Stimulated activated CD8-positive, alpha-beta memory T cell treated with anti-CD3 and anti-CD28 coated beads, Interleukin-4, amount 100 ng/mL, for 48 hours (primary cell): ENCODE results near the gene FAXDC2.

Experiments used
- DNase-seq: peaks from one replicate; pipeline ENCODE4 v3.0.0-alpha.2; 2020

FAXDC2 gene, protein sequence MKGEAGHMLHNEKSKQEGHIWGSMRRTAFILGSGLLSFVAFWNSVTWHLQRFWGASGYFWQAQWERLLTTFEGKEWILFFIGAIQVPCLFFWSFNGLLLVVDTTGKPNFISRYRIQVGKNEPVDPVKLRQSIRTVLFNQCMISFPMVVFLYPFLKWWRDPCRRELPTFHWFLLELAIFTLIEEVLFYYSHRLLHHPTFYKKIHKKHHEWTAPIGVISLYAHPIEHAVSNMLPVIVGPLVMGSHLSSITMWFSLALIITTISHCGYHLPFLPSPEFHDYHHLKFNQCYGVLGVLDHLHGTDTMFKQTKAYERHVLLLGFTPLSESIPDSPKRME

DNA sequence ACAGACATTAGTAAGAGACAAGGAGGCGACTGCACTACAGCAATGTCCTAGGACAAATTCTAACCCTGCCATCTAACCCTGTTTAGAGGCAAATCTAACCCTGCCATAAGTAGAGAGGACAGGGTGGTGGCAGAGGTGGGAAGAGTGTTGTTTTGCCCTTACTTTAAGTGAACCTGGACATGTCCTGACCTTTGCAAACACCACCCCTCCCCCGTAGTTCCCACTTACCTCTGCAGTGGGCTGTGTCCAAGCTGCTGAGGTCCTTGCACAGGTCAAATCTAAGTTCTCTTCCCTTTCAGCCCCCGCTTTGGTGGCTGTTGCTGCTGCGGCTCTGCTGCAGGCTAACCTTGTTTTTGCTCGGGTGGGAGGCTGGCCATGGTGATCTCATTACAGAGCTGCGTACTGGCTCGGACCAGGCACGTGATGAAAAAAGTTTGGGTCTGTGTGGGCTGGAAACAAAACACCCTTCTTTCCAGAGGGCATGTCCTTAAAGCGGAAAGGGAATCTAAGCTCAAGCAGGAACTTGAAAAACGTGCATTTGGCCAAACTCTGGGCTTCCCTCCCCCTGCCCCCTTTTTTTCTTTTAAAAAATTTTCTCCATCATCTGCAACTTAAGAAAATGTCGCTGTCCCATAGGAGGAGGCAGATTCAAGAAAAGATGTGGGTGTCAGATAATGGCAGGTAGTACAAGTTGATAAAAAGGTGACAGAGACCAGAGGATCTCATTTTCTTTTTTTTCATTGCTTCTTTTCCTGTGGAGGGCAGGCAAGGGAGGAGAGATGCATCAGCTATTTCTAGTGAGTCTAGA, at the start of gene FAXDC2:
Gene FAXDC2, minus strand, starts transcription at position 349 of the 808 bp plus-strand sequence. CDS start 12,425 bp downstream, outside the sequence.
- DNase-seq = no peak

DNA sequence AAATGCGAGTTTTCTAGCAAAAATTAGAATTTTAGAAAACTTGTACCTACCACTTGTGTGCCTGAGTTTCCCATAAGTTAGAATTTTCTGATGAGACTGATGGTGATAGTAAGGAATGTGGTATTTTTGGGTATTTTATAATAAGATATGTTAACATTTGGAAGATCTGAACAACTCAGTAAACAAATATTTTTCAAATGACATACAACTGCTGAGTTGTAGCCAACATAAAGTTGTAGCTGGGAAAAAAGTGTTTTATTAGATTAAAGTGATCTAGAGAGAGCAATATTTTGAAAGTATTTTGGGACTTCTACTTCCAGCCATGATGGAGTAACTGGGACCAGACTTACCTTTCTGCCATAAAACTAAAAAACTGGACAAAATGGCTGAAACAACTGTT, 49.7 kb upstream of the FAXDC2 start:
- no peak for DNase-seq

DNA sequence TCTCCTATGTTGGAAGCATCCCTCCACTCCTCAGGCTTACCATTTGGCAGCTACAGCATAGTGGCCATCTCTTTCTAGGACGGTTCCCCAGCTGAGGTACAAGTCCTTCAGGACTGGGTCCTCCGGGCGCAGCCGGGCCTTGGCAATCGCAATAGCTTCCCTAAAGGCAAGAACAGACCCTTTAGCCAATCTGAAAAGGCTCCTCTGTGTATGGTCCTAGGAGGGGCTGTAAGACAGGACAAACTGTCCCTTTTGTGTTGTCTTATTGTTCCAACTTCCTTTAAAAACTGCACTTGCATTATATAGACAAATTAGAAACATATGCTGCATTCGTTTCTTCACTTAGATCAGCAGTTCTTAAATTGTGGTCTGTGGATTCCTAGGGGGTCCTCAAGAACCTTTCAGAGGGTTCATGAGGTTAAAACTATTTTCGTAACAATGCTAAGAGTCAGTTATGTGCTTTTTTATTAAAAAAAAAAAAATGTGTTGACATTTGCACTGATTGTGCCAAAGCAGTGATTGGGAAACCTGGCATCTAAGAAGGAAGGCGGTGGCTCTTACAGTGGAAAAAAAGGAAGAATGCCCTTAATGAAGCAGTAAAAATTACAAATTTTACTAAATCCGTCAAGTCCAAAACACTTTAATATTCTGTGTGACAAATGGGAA, 48.9 kb upstream of the FAXDC2 start:
- no peak for DNase-seq

DNA sequence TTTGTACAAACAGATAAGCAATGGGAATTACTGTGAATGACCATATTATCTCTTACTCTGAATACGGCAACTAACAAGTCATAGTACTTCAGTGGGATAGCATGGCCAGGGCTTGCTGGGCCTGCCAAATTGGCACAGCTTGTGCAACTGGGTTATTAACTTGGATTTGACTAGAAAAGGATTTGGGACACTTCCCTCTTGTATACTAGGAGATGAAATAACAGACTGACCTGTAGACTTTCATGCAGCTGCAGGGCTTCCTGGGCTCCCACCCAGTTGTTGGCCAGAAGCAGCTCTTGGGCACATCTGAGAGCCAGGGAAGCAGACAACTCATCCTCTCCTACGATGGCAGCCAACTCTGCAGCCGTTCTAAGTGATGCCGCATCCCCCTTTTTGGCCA, 47.8 kb upstream of the FAXDC2 start:
- DNase-seq = no peak

DNA sequence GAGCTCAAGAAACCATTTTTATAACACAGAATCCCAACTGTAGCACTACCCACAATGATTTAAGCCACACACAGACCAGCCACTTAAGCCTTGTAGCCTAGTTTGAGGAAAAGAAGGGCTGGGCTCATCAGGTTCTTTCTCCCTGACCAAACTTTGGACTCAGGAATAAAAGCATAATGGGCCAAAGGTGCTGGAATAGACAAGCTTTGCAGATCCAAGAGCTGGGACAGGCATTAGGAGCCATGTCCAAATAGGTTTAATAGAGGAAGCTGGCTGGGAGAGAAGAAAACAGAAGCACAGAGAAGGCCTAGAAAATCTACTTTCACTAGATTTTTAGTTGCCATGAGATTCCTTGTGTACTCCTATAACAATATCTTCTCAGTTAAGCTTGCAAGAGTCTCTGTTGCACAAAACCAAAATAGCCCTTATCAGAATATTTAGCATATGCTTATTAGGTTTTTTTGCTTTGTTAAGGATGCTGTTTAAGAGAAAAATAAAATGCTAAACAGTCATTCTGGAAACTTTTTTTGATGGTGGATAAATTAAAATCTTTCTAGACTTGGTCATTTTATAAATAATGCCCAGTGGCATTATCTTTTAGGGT, 46.3 kb upstream of the FAXDC2 start:
- no peak for DNase-seq

DNA sequence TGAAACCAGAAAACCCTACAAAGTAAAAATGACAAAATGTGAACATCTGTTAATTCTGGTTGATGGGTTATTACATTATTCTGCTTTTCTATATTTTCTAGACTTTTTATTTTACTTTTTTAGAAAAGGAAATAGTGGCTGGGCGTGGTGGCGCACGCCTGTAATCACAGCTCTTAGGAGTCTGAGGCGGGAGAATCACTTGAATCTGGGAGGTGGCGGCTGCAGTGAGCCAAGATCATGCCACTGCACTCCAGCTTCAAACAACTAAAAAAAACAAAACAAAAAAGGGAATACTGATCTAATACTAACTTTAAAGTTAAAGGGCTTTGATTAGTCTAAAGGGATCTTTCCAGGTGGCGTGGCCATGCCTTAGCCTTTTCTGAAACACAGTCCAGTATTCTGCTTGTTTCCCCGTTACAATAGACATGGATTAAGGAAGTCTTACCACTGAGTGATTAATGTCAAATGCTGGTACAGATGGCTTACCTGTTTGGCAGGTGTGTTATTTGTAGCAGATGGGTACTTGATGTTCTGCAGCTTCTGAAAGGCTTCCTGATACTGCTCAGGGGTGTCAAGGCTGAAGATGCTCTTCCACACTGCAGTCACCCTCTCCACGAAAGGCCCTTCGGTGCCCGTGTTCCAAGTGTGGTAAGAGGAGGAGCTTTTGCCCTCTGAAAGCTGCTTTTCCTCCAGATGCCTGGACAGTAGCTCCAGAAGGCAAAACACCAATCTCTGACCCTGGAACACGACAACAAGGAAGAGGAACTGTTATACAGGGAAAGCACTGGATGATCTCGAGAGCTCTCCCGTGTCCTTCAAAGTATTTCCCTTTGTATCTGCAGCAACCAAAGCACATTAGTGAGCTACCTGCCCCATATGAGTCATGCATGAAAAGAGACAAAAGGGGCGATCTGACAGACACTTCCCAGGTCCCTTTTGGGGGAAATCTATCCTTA, 45.5 kb upstream of the FAXDC2 start:
- no peak for DNase-seq

DNA sequence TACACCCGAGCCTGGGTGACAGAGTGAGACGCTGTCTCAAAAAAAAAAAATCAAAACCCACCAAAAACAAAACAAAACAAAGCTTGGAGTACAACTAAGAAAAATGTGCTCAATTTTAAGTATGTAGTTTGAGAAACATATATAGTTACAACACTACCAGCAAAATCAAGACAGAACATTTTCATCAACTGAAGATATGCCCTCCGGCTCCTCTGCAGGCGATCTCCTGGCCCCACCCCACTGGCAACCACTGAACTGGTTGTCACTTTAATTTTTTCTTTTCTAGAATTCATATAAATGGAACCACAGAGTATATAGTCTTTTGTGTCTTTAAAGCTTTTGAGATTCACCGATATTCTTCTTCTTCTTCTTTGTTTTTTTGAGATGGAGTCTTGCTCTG, 43.0 kb upstream of the FAXDC2 start:
- DNase-seq = no peak

DNA sequence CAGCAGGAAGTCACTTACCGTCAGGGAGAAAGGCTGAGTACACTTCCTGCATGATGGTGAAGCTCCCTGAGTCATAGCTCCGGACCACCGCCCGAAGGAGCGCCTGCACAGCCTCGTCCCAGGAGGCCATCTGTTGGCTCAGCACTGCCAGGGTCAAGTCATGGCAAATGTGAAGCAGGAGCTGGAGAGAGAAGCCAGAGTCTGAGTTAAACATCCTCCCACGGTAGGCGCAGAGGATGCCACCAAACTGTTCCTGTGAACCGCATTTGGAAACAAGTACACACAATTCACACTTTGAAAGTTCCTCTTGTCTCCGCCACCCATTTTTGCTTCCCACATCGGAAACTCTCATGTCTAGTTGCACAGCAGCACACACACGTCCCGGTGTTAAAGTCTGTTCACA, 42.0 kb upstream of the FAXDC2 start:
- no peak for DNase-seq

DNA sequence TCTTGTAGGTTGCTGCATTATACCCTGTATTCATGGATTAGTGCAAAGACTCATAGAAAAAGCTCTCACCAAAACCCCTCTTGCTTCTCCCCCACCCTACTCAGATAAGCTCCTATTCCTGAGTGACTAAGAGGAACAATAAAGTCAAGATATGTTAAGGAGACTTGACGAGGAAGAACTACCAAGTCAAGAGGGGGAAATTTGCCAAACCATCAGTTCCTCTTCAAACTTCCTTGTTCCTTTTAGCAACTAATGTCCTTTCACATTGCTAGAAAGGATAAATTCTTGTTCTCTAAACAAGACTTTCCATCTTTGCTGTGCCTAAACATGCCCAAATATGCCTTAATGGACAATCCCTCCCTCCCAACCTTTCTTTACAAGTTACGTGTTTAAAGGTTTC, 35.0 kb upstream of the FAXDC2 start:
- no peak for DNase-seq

DNA sequence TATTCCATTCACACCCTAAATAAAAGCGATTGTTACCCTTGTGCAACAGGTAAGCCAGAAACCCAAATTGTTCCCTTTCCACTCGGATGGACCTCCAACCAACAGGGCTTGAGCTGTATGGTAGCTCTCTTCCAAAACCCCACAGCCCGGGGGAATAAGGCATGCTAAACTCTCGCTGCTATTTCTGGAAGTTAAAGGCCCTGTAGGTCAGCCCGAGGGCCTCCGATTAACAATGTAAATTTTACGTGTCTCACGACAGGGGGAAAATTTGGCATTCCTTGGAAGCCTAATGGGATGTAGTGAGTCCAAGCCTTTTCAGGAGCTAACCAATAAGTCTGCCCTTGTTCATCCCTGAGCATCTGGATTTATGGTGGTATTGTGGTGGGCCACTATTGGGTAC, 34.0 kb upstream of the FAXDC2 start:
- DNase-seq = no peak

DNA sequence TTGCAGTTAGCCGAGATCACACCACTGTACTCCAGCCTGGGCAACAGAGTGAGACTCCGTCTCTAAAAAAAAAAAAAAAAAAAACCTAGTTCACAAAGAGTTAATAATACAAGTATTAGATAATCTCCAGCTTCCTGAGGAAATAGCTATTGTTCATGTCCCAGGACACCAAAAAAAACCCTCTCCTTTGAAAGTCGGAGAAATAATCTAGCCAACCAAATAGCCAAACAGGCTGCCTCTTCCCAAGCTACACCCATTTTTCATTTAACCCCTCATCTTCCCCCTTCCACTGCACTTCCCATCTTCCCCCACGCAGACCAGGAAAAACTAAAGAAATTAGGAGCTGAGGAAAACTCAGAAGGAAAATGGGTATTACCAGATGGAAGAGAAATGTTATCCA, 31.6 kb upstream of the FAXDC2 start:
- DNase-seq = no peak

DNA sequence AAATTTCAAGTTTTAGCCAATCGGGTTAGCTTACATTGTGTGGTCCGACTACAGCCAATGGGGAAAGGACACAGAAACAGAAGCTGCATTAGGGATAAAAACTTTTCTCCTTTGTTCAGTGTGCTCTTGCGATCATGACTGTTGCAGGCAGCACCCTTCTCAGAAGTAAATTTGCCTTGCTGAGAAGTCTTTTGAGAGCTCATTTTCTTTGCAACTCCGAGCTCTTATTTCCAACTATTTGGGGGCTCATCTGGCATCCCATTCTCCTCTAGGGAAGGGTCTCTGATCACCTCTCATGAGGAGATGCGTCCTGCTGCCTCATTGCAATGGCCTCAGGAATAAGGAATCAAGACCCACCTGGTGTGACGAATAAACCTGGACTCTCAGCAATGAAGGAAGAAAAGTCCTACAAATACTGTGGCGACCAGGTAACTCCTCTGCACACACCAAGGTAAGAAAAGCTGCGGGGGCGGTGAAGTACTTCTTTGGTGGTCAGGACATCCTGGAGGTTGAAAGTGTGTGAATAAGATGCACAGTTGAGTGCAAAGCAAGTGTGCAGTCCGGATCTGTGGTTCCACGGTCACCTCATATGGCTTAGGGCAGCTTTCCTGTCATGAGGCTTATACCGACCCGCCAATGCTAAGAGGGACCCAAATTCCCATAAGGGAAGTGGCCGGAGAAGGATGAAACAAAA, 28.4 kb upstream of the FAXDC2 start:
- DNase-seq = no peak

DNA sequence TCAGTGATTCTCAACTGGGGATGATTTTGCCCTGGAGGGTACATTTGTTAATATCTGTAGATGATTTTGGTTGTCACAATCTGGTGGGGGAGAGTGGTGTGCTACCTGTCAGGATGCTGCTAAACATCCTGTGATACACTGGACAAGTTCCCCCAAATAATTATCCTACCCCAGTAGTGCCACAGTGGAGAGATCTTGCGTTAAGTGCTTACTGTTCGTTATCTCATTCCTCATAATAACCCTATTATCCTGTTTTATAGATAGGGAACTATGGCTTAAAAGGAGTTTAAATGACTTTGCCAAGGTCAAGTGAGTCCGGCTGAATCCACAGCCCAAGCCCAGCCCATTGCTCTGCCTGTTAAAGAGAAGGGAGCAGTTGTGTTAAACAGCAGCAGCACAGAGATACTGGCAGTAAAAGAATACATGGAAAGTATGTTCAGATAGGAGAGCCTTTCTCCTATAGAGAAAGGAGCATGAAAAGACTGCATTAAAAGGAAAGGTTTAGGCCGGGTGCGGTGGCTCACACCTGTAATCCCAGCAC, 23.5 kb upstream of the FAXDC2 start:
- DNase-seq = no peak

DNA sequence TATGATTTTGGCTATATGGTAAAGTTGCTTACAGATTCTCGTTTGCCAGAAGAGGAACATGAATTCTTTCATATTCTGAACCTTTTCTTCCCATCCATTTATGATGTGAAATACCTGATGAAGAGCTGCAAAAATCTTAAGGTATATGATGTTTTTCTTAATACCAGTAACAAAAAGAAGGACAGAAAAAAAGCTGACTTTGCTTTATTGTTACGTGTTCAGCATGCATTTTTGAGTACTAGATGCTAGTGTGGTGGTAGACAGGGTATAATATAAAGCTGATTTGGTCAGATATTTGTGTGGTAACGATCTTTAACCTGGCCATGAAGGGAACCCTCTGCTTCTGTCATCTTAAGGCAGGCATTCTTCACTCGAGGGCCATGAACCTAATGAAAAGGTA, 21.3 kb upstream of the FAXDC2 start:
- no peak for DNase-seq

DNA sequence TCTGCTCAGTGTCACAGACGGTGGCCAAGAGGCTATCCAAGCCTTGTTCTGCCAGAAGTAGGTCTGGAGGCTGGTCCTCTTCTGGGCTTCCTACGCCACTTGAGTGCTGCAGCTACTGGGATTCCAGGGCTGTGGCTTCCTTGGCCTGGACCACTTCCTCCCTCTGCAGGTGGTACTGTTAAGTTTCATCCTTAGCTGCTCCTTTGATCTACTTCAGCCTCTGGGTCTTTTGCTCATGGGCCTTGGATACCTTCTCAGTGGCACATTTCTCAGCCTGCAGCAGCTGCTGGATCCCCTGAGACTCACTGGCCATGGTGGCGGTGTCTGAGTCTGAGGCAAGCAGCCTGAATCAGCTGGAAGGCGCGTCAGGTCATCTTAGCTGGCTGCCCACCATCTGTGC, 18.3 kb upstream of the FAXDC2 start:
- DNase-seq = no peak

DNA sequence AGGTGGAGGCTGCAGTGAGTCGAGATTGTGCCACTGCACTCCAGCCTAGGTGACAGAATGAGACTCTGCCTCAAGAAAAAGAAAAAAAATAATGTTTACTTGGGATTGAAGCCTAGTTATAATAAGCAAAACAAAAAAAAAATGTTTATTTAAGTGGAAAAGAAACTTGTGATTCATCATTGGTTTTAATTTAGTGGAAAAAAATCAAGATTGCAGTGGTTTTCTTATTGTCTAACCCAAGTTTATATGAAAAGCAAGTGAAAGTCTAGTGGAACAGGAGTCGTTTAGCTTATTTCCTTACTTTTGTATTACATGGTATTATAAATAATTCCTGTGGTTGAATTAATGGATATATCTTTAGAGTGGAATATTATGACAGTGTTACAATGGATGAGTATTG, 16.4 kb upstream of the FAXDC2 start:
- DNase-seq = no peak

DNA sequence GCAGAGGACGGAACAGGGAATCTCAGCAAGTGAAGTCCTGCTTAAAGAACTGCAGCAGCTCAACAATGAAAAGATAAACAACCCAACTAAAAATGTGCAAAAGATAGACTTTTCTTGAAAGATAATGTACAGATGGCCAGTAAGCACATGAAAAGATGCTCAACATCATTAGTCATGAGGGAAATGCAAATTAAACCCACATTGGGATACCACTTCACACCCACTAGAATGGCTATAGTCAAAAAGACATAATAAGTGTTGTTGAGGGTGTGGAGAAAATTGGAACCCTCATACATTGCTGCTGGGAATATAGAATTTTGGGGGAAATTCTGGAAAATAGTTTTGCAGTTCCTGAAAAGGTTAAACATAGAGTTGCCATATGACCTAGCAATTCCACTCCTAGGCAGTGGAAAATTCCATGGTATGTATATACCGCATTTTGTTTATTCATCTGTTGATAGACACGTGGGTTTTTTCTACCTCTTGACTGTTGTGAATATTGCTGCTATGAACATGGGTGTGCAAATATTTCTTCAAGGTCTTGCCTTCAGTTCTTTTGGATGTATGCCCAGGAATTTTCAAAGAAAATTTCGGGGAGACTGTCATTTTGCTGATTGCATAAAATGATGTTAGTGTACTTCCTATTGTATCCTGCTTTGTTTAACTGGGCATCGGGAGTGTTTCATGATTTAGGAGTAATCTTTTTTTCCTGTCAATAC, 15.2 kb upstream of the FAXDC2 start:
- DNase-seq = no peak

DNA sequence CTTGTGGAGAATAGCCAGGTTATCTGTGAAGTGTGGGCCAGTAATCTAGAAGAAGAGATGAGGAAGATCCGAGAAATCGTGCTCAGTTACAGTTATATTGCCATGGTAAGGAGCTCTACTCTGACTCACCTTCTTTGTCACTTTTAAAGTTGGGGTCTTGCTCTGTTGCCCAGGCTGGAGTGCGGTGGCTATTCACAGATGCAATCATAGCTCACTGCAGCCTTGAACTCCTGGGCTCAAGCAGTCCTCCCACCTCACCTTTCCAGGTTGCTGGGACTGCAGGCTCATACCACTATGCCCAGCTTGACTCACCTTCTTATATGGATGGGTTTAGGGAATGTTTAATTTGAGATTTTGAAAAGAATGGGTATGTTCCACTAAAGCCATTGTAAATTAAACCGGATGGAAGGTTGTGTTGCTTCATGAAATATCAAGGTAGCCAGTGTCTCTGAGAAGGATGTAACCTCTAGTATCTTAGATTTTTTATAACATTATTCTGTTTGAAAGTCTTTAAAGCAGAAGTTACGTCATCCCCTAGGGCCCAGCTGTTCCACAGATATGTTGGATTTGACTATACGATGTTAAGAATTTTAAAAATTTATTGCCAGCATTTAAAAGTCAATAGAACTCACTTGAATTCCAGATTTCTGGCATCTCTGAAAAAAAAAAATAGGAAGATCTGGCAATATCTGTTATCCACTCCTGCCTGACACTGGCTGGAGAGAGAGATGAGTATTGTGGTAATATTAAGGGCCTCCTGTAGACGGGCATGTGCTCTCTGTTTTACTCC, 13.1 kb upstream of the FAXDC2 start:
- DNase-seq = no peak

DNA sequence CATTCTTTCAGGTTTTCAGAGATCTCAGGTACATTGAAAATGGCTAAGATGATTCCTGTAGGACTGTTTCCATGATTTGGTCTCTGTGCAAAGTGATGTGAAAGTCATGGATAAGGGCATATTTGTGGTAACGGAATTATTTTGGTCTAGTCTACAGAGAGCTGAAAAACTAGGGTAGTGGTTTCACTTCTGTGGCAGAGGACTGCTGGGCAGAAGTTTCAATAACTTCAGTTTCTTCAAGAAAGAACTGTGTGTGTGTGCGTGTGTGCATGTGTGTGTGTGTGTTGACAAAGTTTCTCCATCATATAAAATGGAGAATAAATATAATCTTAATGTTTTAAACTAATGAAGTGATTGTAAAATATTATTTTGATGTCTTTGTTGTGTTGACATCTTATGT, 12.4 kb upstream of the FAXDC2 start:
- DNase-seq = no peak

DNA sequence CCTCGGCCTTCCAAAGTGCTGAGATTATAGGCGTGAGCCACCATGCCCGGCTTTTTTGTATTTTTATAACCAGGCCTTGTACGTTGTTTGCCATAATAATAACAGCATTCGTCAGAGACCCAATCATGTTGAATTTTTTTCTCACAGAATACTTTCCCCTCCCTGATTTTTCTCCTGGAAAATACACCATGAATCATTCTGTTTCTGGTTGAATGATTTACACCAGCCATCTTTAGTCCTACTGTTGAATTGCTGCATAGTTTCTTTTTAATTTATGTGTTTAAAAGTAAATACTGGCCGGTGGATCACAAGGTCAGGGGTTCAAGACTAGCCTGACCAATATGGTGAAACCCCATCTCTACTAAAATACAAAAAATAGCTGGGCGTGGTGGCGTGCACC, 11.5 kb upstream of the FAXDC2 start:
- DNase-seq = no peak
